GM12873 (cell line): ENCODE measurements around the gene LRRC32.

Source experiments
- CTCF ChIP-seq: IDR thresholded peaks from 2 replicates; pipeline ENCODE4 v1.5.1; 2012; ENCODE audit warnings: low read depth, mild to moderate bottlenecking, moderate library complexity, low read length, control low read depth; ENCODE audit not compliant: insufficient read depth; ENCODE audit errors: missing control alignments

LRRC32 gene

DNA sequence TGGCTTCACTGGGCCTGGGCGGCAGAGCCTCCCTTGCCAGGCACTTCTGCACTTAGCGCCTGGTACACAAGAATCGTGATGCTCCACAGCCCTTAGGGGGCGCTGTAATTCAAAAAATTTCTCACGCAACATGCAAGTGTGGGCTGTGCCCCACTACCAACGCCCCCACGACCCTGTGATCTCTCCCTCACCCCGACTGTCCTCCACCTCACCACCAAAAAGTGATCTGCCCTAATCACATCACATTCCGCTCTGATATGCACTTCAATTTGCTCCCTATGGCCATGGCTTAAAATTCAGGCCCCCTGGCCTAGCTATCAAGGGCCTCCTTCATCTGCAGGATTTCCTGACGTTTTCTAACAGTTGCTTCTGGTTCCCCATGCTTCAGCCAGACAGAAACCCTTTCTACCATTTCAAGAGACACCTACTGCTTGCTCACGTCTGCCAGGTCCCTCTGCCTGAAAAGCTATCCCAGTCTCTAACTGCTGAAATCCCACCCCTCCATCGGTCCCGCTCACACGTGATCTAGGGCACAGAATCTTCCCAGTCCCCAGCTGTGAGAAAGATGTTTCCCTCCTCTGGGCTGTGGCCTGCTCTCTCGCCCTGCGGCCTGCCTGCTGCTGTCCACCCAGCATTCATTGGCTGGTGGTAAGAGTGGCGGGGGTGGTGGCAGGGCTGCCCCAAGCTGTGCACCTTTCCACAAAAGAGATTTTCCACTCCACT, 27.9 kb upstream of the LRRC32 start:
- peak; percentile 50 for TF ChIP-seq CTCF

GRCh38 chr11:76696756-76697155, 26.2 kb upstream of the LRRC32 start:
- TF ChIP-seq CTCF, result no peak

DNA sequence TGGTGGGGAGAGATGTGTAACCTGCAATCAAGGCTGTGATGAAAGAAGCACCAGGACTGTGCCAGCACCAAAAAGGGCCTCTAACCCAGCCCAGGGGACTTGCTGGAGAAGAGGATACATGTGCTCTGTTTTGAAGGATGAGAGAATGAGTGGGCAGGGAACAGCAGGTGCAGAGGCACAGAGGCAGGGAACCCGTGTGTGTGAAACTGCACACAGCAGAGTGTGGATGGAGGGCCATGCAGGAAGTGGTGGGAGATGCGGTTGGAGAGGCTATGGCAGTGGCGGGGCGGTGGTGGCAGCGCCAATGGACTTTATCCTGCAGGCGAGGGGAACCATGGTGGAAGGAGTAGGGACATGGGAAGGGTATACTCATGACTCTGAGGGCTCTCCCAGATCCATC, 25.2 kb upstream of the LRRC32 start:
- TF ChIP-seq CTCF, result no peak

- no peak for TF ChIP-seq CTCF
Observed at GRCh38 chr11:76695133-76695532, 24.6 kb upstream of the LRRC32 start.

GRCh38 chr11:76694664-76695063, 24.1 kb upstream of the LRRC32 start:
- no peak for TF ChIP-seq CTCF

DNA sequence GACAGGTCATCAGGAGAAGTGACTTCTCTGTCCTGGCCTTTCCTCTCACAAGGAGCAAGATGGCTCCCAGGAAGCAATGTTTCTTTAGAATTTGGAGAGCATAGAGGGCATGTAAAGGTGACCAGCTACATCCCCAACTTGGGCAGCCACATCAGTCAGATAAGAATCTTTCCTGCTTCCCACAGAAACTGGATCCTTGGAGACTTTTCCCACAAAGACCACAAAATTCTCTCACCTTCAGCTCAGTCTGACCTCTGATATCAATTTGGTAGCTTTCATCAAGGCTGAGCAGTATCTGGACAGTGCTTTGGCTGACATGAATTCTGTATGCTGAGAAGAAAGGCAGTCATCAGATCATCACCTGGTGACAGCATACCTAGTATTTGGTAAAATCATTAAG, 23.3 kb upstream of the LRRC32 start:
- TF ChIP-seq CTCF, result no peak

DNA sequence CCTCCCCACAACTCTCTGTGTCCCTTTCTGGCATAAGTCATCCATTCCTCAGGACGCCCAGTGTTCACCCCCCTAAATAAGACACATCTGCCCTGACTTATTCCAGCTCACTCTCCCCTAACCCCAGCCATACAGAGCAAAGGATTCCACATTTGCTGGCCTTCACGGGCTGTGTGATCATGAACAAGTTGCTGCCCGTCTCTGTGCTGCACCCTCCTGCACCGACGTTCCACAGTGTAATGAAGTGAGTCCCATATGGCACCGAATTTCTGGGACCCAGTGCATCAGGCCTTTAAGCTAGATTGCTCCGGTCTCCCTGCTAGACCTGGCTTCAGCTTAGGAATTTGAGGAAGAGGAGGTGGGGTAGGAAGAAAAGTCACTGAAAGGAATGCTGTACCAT, 22.4 kb upstream of the LRRC32 start:
- no peak for TF ChIP-seq CTCF

DNA sequence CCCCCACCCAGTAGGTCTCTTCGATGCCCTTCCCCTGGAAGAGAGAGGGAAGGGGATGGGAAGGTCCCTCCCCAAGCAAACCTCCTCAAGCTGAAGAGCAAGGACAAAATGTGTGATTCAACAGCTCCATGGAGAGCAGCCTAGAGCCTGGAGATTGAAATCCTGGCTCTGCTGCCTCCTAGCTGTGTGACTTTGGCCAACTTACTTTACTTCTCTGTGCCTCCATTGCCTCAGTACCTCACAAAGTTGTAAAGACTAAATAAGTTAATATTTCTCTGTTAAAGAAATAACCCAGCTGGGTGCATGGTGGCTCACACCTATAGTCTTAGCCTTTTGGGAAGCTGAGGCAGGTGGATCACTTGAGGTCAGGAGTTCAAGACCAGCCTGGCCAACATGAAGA, 21.1 kb upstream of the LRRC32 start:
- no peak for TF ChIP-seq CTCF
